ES-I3 (cell line): ENCODE data around the gene S100A6.
"Not testable (repeated sequence)": the region's sequence is repeated elsewhere in the genome, so short reads cannot be mapped to it uniquely, and the experiment has no call there.

ENCODE experiments used
- H3K36me3 ChIP-seq: 2 replicates; pipeline ENCODE4 v1.6.1; 2013; ENCODE audit warnings: mild to moderate bottlenecking, low read length, control low read depth, moderate library complexity; ENCODE audit not compliant: insufficient read depth
- H3K4me1 ChIP-seq: 2 replicates; pipeline ENCODE4 v1.6.1; 2013; ENCODE audit warnings: mild to moderate bottlenecking, control low read depth, low read length; ENCODE audit not compliant: insufficient read depth
- H3K9ac ChIP-seq: 2 replicates; pipeline ENCODE4 v1.6.1; 2013; ENCODE audit warnings: low read depth, mild to moderate bottlenecking, low read length, moderate library complexity
- H3K9me3 ChIP-seq: 2 replicates; pipeline ENCODE4 v1.6.1; 2013; ENCODE audit warnings: mild to moderate bottlenecking, low read length, moderate library complexity; ENCODE audit not compliant: control insufficient read depth, insufficient read depth

The S100A6 gene

DNA sequence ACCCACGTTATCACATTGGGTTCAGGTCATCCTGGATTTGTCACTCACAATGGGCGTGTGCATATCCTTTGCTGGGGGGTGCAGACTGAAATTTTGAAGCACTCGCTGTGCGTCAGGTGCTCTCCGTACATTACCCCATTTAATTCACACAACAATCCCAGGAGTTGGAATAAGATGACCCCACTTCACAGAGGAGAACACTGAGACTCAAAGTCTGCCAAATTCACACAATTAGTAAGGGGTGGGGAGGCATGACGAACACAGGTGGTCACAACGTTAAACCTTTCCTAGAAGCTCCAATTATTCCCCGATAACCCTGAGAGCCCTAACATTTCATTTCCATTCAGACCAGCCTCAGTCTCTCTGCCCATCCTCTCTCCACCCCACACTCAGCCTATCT, 33.7 kb upstream of the S100A6 start:
- Histone ChIP-seq H3K36me3 (no peaks in the 10 kb centered on the region), H3K9me3 (no peaks in the 10 kb centered on the region), H3K4me1 (peaks cover 27% of the 10 kb centered on the region), H3K9ac (no peak overlapping the region)

DNA sequence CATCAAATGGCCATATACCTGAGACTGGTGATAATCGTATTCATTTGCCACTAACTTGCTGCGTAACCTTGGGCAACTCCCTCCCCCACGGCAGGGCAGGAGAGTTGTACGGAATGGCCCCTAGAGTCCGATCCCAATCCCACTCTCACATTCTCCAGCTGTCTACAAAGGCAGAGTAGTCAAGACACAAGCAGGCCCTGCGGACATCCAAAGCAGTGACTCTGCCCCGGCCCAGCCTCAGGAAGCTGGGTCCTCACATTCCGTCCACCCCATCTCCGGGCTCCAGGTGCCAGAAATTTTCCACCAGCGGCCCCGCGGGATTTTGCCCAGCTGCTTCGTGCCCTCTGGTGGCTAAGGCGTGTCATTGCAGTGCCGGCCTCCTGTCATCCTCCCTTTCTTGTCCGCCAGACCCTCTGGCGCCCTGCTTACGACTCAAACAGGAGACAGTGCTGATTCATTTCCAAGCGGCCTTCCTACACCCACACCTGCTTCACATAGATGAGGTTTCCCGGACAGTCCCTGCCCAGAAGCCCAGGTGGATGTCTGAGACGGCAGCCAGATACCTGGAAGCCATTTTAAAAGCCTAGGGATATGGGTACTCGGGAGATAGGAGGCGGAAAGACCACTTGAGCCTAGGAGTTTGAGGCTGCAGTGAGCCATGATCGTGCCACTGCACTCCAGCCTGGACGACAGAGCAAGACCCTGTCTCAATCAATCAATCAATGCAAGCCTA, 32.7 kb upstream of the S100A6 start:
- no peaks in the 10 kb centered on the region for H3K36me3 ChIP-seq
- peak overlapping the region; percentile 40 for H3K9ac ChIP-seq
- no peaks in the 10 kb centered on the region for H3K9me3 ChIP-seq
- H3K4me1 ChIP-seq, result peaks cover 27% of the 10 kb centered on the region

DNA sequence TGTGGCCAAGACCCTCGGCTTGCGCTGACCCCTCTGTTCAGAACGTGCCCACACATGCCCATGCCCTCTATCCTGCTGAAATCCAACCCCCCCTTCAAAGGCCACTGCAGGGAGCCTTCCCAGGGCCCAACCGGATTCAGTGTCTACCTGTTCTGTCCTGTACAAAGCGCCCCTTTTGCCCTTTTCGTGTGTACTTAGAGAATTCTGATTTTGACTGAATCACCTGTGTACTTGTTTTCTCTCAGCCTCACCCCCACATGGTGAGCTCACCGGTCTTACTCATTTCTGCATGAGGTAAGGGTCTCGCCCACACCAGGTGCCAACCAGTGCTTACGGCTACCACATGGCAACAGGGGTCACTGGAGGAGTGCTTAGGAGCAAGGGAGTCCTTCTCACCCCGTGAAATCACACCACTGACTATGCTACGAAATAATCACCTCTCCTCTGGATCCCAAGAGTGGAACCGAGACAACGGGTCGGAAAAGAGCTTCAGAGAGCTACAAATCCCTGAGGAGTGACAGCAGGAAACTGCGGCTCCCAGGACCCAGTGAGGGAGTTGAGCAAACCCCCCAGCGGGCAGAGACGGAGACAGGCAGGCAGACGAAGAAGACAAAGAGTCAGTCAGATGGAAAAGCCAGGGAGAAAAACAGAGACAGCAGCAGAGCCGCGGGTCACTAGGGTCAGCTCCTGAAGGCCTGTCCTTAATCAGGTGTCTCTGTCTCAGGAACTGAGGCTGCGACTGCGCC, 32.0 kb upstream of the S100A6 start:
- no peaks in the 10 kb centered on the region for H3K9me3 ChIP-seq
- no peaks in the 10 kb centered on the region for H3K36me3 ChIP-seq
- H3K9ac ChIP-seq, result peak overlapping the region; percentile 40
- peaks cover 27% of the 10 kb centered on the region for H3K4me1 ChIP-seq

DNA sequence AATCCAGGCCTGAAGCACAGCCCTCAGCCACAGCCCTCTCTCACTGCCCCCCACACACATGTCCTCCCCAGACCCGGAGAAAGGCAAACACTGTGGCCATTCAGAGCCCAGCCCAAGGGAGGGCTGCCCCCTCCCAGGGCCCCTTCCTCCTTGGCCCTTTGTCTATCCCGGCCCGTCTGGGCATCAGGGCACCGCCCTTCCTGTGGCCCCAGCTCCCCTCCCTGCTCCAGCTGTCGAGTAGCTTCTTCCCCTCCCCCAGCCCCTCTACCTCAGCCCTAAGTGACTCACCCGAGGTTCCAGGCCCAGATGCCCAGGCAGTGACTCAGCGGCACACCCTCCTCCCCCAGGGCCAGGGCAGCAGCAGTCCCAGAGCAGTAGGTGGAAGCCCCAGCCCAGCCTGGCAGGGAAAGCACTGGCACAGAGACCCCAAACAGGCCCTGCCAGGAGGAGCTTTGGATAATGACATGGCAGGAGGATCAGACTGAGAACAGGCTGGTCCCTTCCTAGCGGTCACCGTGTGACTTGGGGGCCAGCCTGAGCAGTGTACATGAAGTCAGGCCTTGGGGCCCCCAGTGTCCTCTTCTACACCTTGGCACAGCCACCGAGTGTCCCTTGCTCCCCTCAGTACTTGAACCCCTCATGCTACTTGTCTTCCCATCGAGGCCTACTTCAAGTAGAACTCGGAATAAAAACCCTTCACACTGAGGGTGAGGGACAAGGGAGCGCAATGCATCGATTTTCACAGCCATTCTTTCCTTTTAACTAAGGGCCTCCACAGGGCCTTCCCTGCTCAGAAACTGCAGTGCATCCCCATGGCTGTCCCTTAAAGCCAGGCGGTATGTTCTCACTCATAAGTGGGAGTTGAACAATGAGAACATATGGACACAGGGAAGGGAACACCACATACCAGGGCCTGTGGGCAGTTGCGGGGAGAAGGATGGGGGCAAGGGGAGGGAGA, 30.9 kb upstream of the S100A6 start:
- H3K9ac ChIP-seq, result peak overlapping the region; percentile 31; the same call in 1 of the 2 replicates
- no peaks in the 10 kb centered on the region for H3K9me3 ChIP-seq
- H3K36me3 ChIP-seq, result no peaks in the 10 kb centered on the region
- peaks cover 27% of the 10 kb centered on the region for H3K4me1 ChIP-seq

DNA sequence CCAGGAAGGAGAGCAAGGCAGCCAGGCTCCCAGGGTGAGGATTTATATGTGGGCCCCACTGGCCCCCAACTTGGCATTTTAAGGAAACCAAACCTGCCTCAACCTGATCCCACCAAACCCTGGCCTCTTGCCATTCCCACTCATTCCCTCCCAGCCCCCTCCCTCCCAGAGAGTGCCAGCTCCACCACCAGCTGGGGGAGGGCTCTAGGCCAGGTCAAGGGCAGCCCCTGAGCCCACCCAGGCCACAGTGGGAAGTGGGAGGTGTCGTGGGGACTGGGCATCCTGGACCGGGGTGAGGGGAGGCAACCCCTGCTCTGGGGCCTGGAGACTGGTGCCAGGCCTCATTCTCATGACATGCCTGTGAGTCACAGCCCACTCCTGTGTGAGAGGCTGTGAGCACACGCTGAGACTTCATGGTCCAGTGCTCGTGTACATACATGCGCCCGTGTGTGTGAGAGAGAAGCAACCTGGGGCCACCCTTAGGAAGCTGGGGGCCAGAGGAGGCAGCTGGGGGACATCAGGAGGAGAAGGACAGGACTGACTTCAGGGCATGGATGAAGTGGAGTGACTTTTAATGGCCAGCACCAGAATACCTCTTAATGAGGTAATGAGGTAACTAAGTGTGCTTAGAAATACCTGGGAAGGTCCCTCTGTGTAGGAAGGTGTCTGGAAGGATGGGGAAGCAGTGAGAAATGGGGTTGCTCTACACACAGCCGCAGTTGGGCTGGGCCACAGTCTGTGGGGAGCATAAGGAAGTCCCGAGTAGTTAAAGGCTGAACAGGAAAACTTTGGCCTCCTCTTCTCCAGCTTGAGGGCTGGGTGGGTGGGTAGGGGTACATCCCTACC, 30.0 kb upstream of the S100A6 start, which contains the start of gene S100A2:
S100A2 (minus strand) TSS at position 316 of the 846 bp plus-strand sequence. CDS start 1,967 bp downstream, outside the sequence.
- H3K36me3 ChIP-seq, result no peaks in the 10 kb centered on the region
- H3K9me3 ChIP-seq, result no peaks in the 10 kb centered on the region
- H3K4me1 ChIP-seq, result peaks cover 27% of the 10 kb centered on the region
- peak within 1 kb of the TSS; percentile 31; the same call in 1 of the 2 replicates for H3K9ac ChIP-seq

DNA sequence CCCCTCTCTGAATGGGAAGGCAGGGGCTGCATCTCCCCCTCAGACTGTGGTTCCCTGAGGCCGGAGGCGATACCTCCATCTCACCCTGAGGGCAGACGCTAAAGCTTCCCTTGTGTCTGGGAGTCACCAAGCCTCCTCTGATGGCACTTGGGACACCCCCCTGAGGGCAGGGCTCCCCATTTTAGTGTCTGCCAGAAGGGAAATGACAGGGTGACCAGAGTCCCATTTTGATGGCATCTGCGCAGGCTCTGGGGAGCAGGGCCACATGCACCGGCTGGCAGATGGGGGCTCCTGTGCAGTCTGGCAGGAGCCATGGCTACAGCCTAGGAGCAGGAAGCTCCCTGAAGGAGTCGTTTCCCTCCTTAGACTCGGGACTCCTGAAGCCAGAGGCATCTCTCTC, 28.2 kb upstream of the S100A6 start:
- no peak overlapping the region for H3K9ac ChIP-seq
- no peaks in the 10 kb centered on the region for H3K9me3 ChIP-seq
- H3K4me1 ChIP-seq, result peaks cover 27% of the 10 kb centered on the region
- no peaks in the 10 kb centered on the region for H3K36me3 ChIP-seq

DNA sequence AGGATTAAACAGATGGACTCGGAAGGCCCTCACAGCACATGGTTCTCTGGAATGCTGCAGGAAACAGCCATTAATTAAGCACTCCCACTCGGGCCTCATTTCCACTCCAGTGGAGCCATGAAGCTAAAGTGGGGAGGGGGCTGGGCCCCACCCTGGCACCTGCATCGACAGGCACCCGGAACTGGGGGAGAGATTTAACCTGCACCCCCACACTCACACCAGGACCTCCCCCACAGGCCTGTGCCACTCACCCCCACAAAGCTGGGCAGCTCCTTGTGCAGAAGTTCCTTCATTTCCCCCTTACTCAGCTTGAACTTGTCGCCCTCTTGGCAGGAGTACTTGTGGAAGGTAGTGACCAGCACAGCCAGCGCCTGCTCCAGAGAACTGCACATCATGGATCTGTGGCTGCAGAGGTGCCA, 27.7 kb upstream of the S100A6 start:
- no peaks in the 10 kb centered on the region for H3K9me3 ChIP-seq
- no peak overlapping the region for H3K9ac ChIP-seq
- no peaks in the 10 kb centered on the region for H3K36me3 ChIP-seq
- peaks cover 27% of the 10 kb centered on the region for H3K4me1 ChIP-seq

DNA sequence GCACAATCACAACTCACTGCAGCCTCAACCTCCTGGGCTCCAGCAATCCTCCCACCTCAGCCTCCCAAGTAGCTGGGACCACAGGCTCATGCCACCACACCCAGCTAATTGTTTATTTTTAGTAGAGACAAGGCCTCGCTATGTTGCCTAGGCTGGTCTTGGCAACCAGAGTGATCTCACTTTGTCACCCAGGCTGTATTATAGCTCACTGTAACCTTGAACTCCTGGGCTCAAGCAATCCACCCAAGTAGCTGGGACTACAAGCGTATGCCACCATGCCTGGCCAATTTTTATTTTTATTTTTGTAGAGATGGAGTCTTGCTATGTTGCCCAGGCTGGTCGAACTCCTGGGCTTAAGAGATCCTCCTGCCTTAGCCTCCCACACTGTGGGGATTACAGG, 26.2 kb upstream of the S100A6 start:
- H3K36me3 ChIP-seq, H3K9ac ChIP-seq, H3K9me3 ChIP-seq: not testable (repeated sequence)
- H3K4me1 ChIP-seq, result peaks cover 15% of the 10 kb centered on the region

DNA sequence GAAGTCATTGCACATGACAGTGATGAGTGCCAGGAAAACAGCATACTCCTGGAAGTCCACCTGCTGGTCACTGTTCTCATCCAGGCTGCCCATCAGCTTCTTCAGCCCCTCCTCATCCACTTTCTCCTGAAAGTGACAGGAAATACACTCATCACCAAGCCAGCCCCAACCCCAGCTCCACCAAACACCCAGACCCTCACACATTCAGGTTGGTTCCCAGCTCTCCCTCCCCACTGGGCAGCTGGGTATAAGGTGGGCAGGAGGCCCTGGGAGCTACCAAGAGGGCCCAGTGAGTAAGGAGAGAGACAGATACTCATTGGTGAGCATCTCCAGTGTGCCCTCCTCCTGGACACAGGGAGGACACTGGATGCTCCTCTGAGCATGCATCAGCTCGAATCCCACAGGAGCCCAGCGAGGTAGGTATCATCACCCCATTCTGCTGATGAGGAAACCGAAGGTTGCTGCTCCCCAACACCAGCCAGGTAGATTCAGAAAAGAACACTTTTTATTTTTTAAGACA, 25.7 kb upstream of the S100A6 start:
- Histone ChIP-seq H3K9me3 (no peaks in the 10 kb centered on the region), H3K9ac (no peak overlapping the region), H3K4me1 (peaks cover 11% of the 10 kb centered on the region), H3K36me3 (no peaks in the 10 kb centered on the region)

DNA sequence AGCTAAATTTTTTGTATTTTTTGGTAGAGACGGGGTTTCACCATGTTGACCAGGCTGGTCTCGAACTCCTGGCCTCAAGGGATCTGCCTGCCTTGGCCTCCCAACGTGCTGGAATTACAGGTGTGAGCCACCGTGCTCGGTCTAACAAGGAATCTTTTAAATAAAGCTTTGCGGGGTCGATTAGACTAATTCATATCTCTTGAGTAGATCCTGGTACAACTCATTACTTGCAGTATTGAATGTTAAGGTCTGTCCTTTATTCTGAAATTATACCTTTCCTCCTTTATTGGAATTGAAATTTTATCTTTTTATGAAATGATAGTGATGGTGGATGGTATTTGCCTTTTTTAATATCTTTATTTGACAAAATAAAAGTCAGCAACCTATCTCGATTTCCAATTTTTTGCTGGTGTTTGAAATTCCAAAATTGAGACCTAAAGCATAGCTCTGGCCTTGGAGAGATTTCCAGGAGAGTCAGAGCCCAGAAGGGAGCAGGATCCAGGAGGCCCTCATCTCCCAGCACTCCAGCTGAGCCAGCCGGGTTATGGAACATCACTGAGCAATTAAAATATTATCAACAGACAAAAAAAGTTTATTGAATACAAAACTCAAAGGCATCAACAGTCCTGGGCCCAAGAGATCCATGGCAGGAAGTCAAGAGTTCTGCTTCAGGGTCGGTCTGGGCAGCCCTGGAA, 25.1 kb upstream of the S100A6 start:
- H3K9ac ChIP-seq, result no peak overlapping the region
- H3K36me3 ChIP-seq, result no peaks in the 10 kb centered on the region
- H3K9me3 ChIP-seq, result no peaks in the 10 kb centered on the region
- peaks cover 8% of the 10 kb centered on the region for H3K4me1 ChIP-seq

DNA sequence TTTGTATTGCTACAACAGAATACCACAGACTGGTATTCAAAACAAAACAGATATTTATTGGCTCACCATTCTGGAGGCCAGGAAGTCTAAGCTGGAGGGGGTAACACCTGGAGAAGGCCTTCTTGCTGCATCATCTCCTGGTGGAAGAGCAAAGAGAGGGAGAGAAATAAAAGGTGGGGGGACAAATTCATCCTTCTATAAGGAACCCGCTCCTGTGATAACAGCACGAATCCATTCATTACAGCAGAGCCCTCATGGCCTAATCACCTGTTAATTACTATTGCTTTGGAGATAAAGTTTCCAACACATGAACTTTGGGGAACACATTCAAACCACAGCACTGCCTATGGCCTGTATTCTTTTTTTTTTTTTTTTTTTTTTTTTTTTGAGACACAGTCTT, 24.4 kb upstream of the S100A6 start:
- Histone ChIP-seq H3K9me3 (no peaks in the 10 kb centered on the region), H3K4me1 (peaks cover 1% of the 10 kb centered on the region), H3K36me3 (no peaks in the 10 kb centered on the region), H3K9ac (no peak overlapping the region)

DNA sequence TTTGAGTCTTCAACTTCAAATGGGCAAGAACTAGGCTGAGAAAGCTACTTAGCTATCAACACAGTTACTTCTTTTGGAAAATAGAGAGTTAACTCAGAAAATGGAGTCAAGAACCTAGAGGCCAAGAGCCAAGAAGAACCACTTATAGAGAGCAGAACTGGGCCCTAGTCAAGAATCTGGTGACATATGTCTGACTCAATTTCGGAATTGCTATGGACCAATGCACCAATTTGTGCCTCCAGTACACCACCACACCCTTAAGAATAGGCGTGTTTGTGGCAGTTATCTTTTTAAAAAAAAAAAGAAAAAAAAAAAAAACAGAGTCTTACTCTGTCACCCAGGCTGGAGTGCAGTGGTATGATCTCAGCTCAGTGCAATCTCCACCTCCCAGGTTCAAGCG, 22.1 kb upstream of the S100A6 start:
- Histone ChIP-seq H3K4me1 (peaks cover 9% of the 10 kb centered on the region; the same call in 1 of the 2 replicates), H3K9ac (no peak overlapping the region), H3K36me3 (no peaks in the 10 kb centered on the region), H3K9me3 (no peaks in the 10 kb centered on the region)

DNA sequence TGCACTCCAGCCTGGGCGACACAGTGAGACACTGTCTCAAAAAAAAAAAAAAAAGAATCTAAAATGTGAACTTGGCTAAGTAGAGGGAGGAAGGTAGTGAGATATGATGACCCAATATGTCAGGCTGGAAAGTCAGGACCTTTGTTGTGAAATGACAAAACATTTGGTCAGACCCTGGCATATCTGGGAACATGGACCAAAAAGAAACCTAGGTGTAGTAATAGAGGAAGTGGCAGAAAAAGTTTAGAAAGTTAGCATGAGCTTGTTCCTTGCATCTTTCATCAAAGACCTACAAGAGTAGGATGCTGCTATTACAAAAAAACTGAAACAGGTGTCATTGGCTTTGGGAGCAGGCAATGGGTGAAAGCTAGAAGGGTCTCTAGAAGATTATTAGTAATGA, 20.6 kb upstream of the S100A6 start:
- no peaks in the 10 kb centered on the region for H3K9me3 ChIP-seq
- peaks cover 9% of the 10 kb centered on the region; the same call in 1 of the 2 replicates for H3K4me1 ChIP-seq
- H3K9ac ChIP-seq, result no peak overlapping the region
- no peaks in the 10 kb centered on the region for H3K36me3 ChIP-seq
